HEK293T (cell line): ENCODE results near the gene CEP97.

ENCODE experiments used
- CTCF ChIA-PET: fragments of 350-600 bp; formaldehyde crosslinking; extraction: SDS; loops from one replicate; lab custom pipeline; 2021; ENCODE audit warnings: antibody characterized with exemption, inconsistent platforms; lab: Yijun Ruan, JAX
- POLR2A ChIA-PET: fragments of 350-600 bp; formaldehyde crosslinking; extraction: SDS; loops from one replicate; lab custom pipeline; 2020; ENCODE audit warnings: antibody characterized with exemption, inconsistent platforms; lab: Yijun Ruan, JAX
- DNase-seq: peaks from one replicate; pipeline ENCODE4 v3.0.0; 2012; ENCODE audit warnings: mixed read lengths; ENCODE audit errors: extremely low spot score
- ARNT ChIP-seq: fragments of 450-650 bp; IDR thresholded peaks from 2 replicates; pipeline ENCODE4 v1.6.1; 2017; ENCODE audit warnings: mild to moderate bottlenecking
- CTBP1 ChIP-seq: fragments of 450-650 bp; IDR thresholded peaks from 2 replicates; pipeline ENCODE4 v1.6.1; 2016; ENCODE audit warnings: borderline replicate concordance
- ELF4 ChIP-seq: fragments of 450-650 bp; IDR thresholded peaks from 2 replicates; pipeline ENCODE4 v1.6.1; 2017; ENCODE audit warnings: antibody characterized with exemption
- FOXK2 ChIP-seq: fragments of 450-650 bp; IDR thresholded peaks from 2 replicates; pipeline ENCODE4 v1.6.1; 2016; ENCODE audit warnings: mild to moderate bottlenecking
- FOXM1 ChIP-seq: fragments of 450-650 bp; IDR thresholded peaks from 2 replicates; pipeline ENCODE4 v1.6.1; 2017; ENCODE audit warnings: mild to moderate bottlenecking, borderline replicate concordance
- HDGF ChIP-seq: fragments of 450-650 bp; IDR thresholded peaks from 2 replicates; pipeline ENCODE4 v1.6.1; 2017; ENCODE audit warnings: antibody characterized with exemption, borderline replicate concordance
- L3MBTL2 ChIP-seq: fragments of 450-650 bp; conservative IDR thresholded peaks from 2 replicates; pipeline ENCODE4 v1.6.1; 2016; ENCODE audit warnings: mild to moderate bottlenecking
- LEF1 ChIP-seq: fragments of 450-650 bp; IDR thresholded peaks from 2 replicates; pipeline ENCODE4 v1.6.1; 2017; ENCODE audit warnings: mild to moderate bottlenecking, borderline replicate concordance
- NFRKB ChIP-seq: fragments of 450-650 bp; IDR thresholded peaks from 2 replicates; pipeline ENCODE4 v1.6.1; 2016; ENCODE audit warnings: mild to moderate bottlenecking, moderate library complexity
- PKNOX1 ChIP-seq: fragments of 450-650 bp; IDR thresholded peaks from 2 replicates; pipeline ENCODE4 v1.6.1; 2016
- SUZ12 ChIP-seq: fragments of 450-650 bp; IDR thresholded peaks from 2 replicates; pipeline ENCODE4 v1.6.1; 2016; ENCODE audit warnings: mild to moderate bottlenecking
- TARDBP ChIP-seq: fragments of 450-650 bp; IDR thresholded peaks from 2 replicates; pipeline ENCODE4 v1.6.1; 2016

The CEP97 gene

DNA sequence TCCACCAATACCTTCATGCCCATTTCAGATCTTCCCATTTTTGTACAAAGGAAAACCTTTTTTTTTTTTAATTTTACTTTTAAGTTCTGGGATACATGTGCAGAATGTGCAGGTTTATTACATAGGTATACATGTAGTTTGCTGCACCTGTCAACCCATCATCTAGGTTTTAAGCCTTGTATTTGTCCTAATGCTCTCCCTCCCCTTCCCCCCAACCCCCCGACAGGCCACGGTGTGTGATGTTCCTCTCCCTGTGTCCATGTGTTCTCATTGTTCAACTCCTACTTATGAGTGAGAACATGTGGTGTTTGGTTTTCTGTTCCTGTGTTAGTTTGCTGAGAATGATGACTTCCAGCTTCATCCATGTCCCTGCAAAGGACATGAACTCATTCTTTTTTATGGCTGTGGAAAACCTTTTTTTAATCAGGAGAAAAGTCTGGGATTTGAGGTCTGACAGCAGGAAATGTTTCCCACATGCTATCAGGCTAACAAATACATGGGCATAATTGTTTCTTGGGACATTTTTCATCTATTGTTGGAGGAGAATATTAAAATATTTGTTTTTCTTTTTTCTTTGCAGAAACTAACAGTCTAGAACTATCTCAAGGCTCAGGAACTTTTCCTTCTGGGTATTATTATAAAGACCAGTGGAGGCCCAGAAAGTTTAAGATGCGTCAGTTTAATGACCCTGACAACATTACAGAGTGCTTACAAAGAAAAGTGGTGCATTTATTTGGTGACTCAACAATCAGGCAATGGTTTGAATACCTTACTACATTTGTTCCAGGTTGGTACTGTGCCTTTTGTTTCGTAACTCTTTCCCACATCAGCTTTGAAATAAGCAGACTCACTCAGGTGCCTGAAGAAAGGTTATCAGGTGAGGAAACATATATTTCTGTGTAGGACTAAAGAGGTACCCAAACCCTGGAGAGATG lies 92.1 kb downstream of the CEP97 start:
- CTCF ChIA-PET = interaction anchor here (1.9 kb wide), 1 partner anchor 409 kb away, joined by 7 read pairs; no protein-coding TSS in a partner anchor

GRCh38 chr3:101817992-101818391 lies 93.6 kb downstream of the CEP97 start:
- DNase-seq = no peak
- ChIA-PET CTCF (no interaction called here), POLR2A (interaction anchor here (1.0 kb wide), 1 partner anchor 32 kb away, joined by 3 read pairs; no protein-coding TSS in a partner anchor)
- no peak for TF ChIP-seq FOXM1
- no peak for TF ChIP-seq ELF4
- no peak for TF ChIP-seq FOXK2
- no peak for TF ChIP-seq SUZ12
- TF ChIP-seq NFRKB = no peak
- TF ChIP-seq HDGF = no peak
- no peak for TF ChIP-seq TARDBP
- TF ChIP-seq LEF1 = no peak
- TF ChIP-seq L3MBTL2 = no peak

More for the DNA sequence above, 92.1 kb downstream of the CEP97 start:
- POLR2A ChIA-PET = interaction anchor here (1.0 kb wide), 1 partner anchor 12 kb away, joined by 3 read pairs; no protein-coding TSS in a partner anchor
- no peak for DNase-seq
- TF ChIP-seq FOXM1 (no peak), ARNT (no peak), FOXK2 (no peak), NFRKB (no peak), L3MBTL2 (no peak), PKNOX1 (no peak)

DNA sequence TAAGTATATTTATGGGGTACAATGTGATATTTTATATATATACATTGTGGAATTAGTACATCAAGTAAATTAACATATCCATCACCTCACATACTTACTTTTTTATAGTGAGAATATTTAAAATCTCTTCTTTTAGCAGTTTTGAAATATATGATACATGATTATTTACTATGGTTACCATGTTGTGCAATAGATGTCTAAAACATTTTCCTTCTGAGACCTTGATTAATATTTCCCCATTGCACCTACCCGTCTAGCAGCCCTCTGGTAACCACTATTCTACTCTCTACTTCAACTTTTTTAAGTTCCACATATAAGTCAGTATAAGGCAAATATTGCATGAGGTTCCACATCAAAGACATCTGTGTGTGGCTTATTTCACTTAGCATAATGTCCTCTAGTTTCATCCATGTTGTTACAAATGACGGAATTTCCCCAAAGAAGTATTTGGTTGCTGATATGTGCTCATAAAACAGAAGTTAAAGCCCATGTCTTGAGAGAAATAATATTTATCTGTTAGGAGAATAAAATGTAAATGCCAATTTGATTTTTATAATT lies 95.3 kb downstream of the CEP97 start:
- POLR2A ChIA-PET = no interaction called here
- TF ChIP-seq HDGF (no peak), FOXM1 (no peak), SUZ12 (no peak), CTBP1 (no peak), ELF4 (no peak), FOXK2 (no peak), PKNOX1 (no peak)
- CTCF ChIA-PET = no interaction called here
- no peak for DNase-seq
